T-cell (primary cell): ENCODE measurements around the gene ABHD6. TPM values are rescaled to one million over a fixed set of nuclear protein-coding genes. Genes with fewer than 3 reads are reported as not detected.
A peak's percentile ranks its signal among the peaks of the same experiment; 100 is the strongest.

ENCODE experiments used
- ATAC-seq, 4 experiments: fragments of 200-7000 bp in 3 of 4; fragments of 150-1000 bp in 1 of 4; cut with Tn5 transposase; replicated peaks in 1 of 4; 1 replicate in 3 of 4; 2 replicates in 1 of 4; pipeline ENCODE4 v1.10.0; 2021; ENCODE audit warnings: moderate library complexity in 3 of 4, mild to moderate bottlenecking in 2 of 4, moderate number of reproducible peaks in 1 of 4
- CTCF ChIA-PET, 2 donors: fragments of 300-600 bp; sonication (Branson Sonifier 250); formaldehyde crosslinking; loops; one replicate each; lab custom pipeline; 2022; ENCODE audit warnings: antibody characterized with exemption in 2 of 2; lab: Charles Lee
- POLR2A ChIA-PET, 2 donors: fragments of 300-600 bp; sonication (Branson Sonifier 250); formaldehyde crosslinking; loops; one replicate each; lab custom pipeline; 2022; ENCODE audit warnings: antibody characterized with exemption in 2 of 2; lab: Charles Lee
- DNase-seq, 35 experiments: peaks; one replicate each; pipeline versions ENCODE4 v3.0.0 to v3.0.0-alpha.2; 2013 to 2023
- H3K27ac ChIP-seq: one replicate; pipeline ENCODE4 v1.5.1; 2013; ENCODE audit warnings: low read length
- H3K27me3 ChIP-seq, 2 experiments: replicated peaks in 1 of 2; 1 replicate in 1 of 2; 2 replicates in 1 of 2; pipeline versions ENCODE4 v1.6.1 to v1.7.0; 2013; ENCODE audit warnings: low read length in 1 of 2, mixed read lengths in 1 of 2; ENCODE audit not compliant: control insufficient read depth in 2 of 2, insufficient read depth in 2 of 2; ENCODE audit errors: extremely low read depth in 1 of 2
- H3K36me3 ChIP-seq, 2 donors: 1 replicate in 1 of 2; 2 replicates in 1 of 2; pipeline versions ENCODE4 v1.6.1 to v1.7.0; 2013; ENCODE audit warnings: low read length in 1 of 2; ENCODE audit not compliant: control insufficient read depth in 2 of 2, insufficient read depth in 1 of 2; ENCODE audit errors: extremely low read depth in 1 of 2
- H3K4me1 ChIP-seq, 2 experiments: 1 replicate in 1 of 2; 2 replicates in 1 of 2; pipeline versions ENCODE4 v1.6.1 to v1.7.0; 2013; ENCODE audit warnings: low read length in 2 of 2, mixed read lengths in 1 of 2; ENCODE audit not compliant: insufficient read depth in 2 of 2, control insufficient read depth in 1 of 2; ENCODE audit errors: extremely low read depth in 1 of 2
- H3K4me3 ChIP-seq, 2 donors: 1 replicate in 1 of 2; 2 replicates in 1 of 2; pipeline versions ENCODE4 v1.5.1 to v1.7.0; 2013; ENCODE audit warnings: mild to moderate bottlenecking in 2 of 2, low read length in 1 of 2, moderate library complexity in 1 of 2; ENCODE audit not compliant: control insufficient read depth in 1 of 2; ENCODE audit errors: extremely low read depth in 1 of 2
- H3K9me3 ChIP-seq: 2 replicates; pipeline ENCODE4 v1.7.0; 2013
- H3K27ac Mint-ChIP-seq, 2 donors: one replicate each; pipeline ENCODE4 v1.8.0; 2020 to 2021; ENCODE audit warnings: mild to moderate bottlenecking in 2 of 2, mixed read lengths in 2 of 2
- H3K27me3 Mint-ChIP-seq, 2 donors: one replicate each; pipeline ENCODE4 v1.8.0; 2021 to 2022; ENCODE audit warnings: mixed read lengths in 2 of 2
- H3K36me3 Mint-ChIP-seq: one replicate; pipeline ENCODE4 v1.8.0; 2021; ENCODE audit warnings: mixed read lengths
- H3K4me1 Mint-ChIP-seq, 3 donors: one replicate each; pipeline ENCODE4 v1.8.0; 2020 to 2022; ENCODE audit warnings: mixed read lengths in 3 of 3, mild to moderate bottlenecking in 1 of 3
- H3K4me3 Mint-ChIP-seq, 3 donors: one replicate each; pipeline ENCODE4 v1.8.0; 2020 to 2022; ENCODE audit warnings: mild to moderate bottlenecking in 3 of 3, mixed read lengths in 3 of 3, moderate library complexity in 3 of 3
- H3K9me3 Mint-ChIP-seq, 3 donors: one replicate each; pipeline ENCODE4 v1.8.0; 2020 to 2022; ENCODE audit warnings: mixed read lengths in 3 of 3
- WGBS: methylation state at CpG from one replicate; pipeline ENCODE4 v1.1.5; 2013; ENCODE audit warnings: missing lambda C conversion rate; ENCODE audit not compliant: insufficient coverage; 5-methylcytosine and 5-hydroxymethylcytosine counted together
- total RNA-seq, 35 experiments: library from RNA in 6 of 35; stranded (reverse) in 6 of 35; fragments of 120-200 nt in 1 of 35; gene quantifications; one replicate each; pipeline versions ENCODE4 v1.2.1 to v1.2.4 and lab custom pipeline; 2013 to 2026

Gene ABHD6
- total RNA-seq, 5 donors from 2014 or later (not counting 1 experiment from before 2014, with no cell fraction given) = 3.9 to 7.0 (median 5.5) TPM

DNA sequence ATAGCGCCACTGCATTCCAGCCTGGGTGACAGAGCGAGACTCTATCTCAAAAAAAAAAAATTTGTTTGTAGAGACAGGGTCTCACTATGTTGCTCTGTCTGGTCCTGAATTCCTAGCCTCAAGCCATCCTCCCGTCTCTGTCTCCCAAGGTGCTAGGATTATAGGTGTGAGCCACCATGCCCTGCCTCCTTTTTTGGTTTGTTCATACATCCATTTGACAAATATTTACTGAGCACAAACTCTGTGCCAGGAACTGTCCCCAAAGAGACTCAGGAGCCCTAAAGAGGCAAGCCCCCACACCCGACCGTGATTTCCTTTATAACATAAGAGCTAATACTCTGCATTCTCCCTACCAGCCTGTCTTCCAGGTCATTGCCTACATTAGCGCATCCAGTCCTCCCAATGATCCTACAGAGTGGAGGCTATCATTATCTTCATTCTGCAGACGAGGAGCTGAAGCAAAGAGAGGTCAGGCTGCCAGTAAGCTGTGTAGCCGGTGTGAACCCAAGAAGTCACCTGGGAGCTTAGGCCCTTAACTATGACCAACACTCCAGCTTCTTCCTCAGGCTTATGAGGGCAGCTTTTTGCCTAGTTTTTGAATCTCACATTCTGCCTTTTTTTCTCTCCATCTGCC lies 88.8 kb downstream of the ABHD6 start:
- H3K4me3 Mint-ChIP-seq = no peak overlapping the region
- Histone ChIP-seq H3K9me3 (no peaks in the 10 kb centered on the region), H3K27ac (no peak overlapping the region), H3K27me3 (no peaks in the 10 kb centered on the region), H3K4me3 (no peak overlapping the region), H3K4me1 (peaks cover 0 to 3% of the 10 kb centered on the region in 2 experiments), H3K36me3 (no peaks in the 10 kb centered on the region)
- 95% methylated on average over 3 of the region's 8 CpGs for WGBS
- ATAC-seq (no peak), DNase-seq (no peak)
- ChIA-PET CTCF (no interaction called here), POLR2A (no interaction called here)
- H3K9me3 Mint-ChIP-seq = no peaks in the 10 kb centered on the region
- H3K4me1 Mint-ChIP-seq = peaks cover 19 to 30% (median 22%) of the 10 kb centered on the region in 3 donors
- peak overlapping the region; percentile 16 to 36 for H3K27ac Mint-ChIP-seq
- H3K36me3 Mint-ChIP-seq = no peaks in the 10 kb centered on the region
- H3K27me3 Mint-ChIP-seq = no peaks in the 10 kb centered on the region

GRCh38 chr3:58329150-58329921 lies 91.7 kb downstream of the ABHD6 start:
- CTCF ChIA-PET = no interaction called here
- Histone ChIP-seq H3K27ac (no peak overlapping the region), H3K27me3 (peaks cover 0 to 5% of the 10 kb centered on the region in 2 experiments), H3K36me3 (no peaks in the 10 kb centered on the region), H3K4me1 (peaks cover 8 to 20% of the 10 kb centered on the region in 2 experiments), H3K9me3 (no peaks in the 10 kb centered on the region), H3K4me3 (no peak overlapping the region)
- POLR2A ChIA-PET = interaction anchor here in 1 of 2 donors (0.5 kb wide), 1 partner anchor 20 kb away, joined by 4 read pairs; no protein-coding TSS in a partner anchor
- Mint-ChIP-seq H3K4me1 (peaks cover 30 to 34% (median 33%) of the 10 kb centered on the region in 3 donors), H3K36me3 (no peaks in the 10 kb centered on the region), H3K27me3 (no peaks in the 10 kb centered on the region), H3K4me3 (no peak overlapping the region), H3K9me3 (no peaks in the 10 kb centered on the region), H3K27ac (no peak overlapping the region)
- ATAC-seq = no peak
- 92% methylated on average over 6 of the region's 8 CpGs for whole genome bisulfite sequencing
- no peak for DNase-seq

DNA sequence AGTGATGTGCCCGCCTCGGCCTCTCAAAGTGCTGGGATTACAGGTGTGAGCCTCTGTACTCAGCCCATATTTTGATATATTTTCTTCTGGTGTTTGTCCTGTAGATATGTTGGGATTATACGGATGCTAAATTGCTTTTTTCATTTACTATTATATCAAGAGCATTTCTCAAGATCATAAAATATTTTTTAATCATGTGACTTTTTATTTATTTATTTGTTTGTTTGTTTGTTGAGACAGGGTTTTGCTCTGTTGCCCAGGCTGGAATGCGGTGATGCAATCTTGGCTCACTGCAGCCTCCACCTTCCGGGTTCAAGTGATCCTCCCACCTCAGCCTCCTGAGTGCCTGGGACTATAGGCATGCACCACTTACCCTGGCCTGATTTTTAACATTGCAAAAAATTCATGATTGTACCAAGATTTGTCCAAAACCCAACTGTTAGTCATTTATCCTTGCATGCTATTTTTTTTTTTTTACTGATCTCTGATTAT lies 92.4 kb downstream of the ABHD6 start:
- Mint-ChIP-seq H3K4me3 (no peak overlapping the region), H3K27ac (no peak overlapping the region), H3K9me3 (no peaks in the 10 kb centered on the region), H3K4me1 (peaks cover 32 to 39% (median 33%) of the 10 kb centered on the region in 3 donors), H3K27me3 (no peaks in the 10 kb centered on the region), H3K36me3 (no peaks in the 10 kb centered on the region)
- Histone ChIP-seq H3K27ac (no peak overlapping the region), H3K36me3 (no peaks in the 10 kb centered on the region), H3K9me3 (no peaks in the 10 kb centered on the region), H3K27me3 (peaks cover 0 to 5% of the 10 kb centered on the region in 2 experiments), H3K4me1 (peaks cover 8 to 20% of the 10 kb centered on the region in 2 experiments), H3K4me3 (no peak overlapping the region)
- ATAC-seq = no peak
- no peak for DNase-seq
- CTCF ChIA-PET = interaction anchor here in 1 of 2 donors (1.0 kb wide), 1 partner anchor 162 kb away, joined by 5 read pairs; the partner anchor contains the start of gene KCTD6
- POLR2A ChIA-PET = no interaction called here
- 100% methylated on average over 2 of the region's 5 CpGs for WGBS

DNA sequence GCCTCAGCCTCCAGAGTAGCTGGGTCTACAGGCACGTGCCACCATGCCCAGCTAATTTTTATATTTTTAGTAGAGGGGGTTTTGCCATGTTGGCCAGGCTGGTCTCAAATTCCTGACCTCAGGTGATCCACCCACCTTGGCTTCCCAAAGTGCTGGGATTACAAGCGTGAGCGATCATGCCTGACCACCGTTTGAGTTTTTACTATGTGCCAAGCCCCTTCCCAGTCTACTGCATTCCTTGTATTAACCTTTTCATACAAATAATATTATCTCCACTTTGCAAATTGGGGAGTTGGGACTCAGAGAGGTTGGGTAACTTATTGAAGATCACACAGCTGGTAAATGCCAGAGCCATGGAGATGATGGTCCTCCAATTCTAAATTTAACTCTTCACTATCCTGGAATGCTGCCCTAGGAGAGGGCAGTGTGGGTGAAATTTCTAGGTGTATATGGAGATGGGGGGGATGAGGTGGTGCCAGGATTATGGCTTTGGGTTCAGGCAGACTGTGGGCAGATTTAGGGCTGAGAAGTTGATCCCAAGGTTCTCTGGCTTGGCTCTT lies 94.1 kb downstream of the ABHD6 start:
- H3K27me3 Mint-ChIP-seq = no peaks in the 10 kb centered on the region
- ATAC-seq = no peak
- peaks cover 5% of the 10 kb centered on the region for H3K36me3 Mint-ChIP-seq
- ChIA-PET POLR2A (interaction anchor here in 1 of 2 donors (0.5 kb wide), 1 partner anchor 136 kb away, joined by 9 read pairs; no protein-coding TSS in a partner anchor), CTCF (interaction anchor here (1.0 to 1.4 kb wide), 2 partner anchors 160 kb away, joined by 3 to 6 read pairs; partner anchors contain the start of gene KCTD6 (in 2 of the 2))
- H3K4me1 Mint-ChIP-seq = peaks cover 35 to 44% (median 38%) of the 10 kb centered on the region in 3 donors
- no peak overlapping the region for H3K4me3 ChIP-seq
- H3K27ac Mint-ChIP-seq = no peak overlapping the region
- no peaks in the 10 kb centered on the region for H3K9me3 Mint-ChIP-seq
- H3K27ac ChIP-seq = no peak overlapping the region
- no peaks in the 10 kb centered on the region for H3K9me3 ChIP-seq
- peaks cover 8 to 17% of the 10 kb centered on the region in 2 experiments for H3K4me1 ChIP-seq
- no peak for DNase-seq
- peaks cover 0 to 5% of the 10 kb centered on the region in 2 experiments for H3K27me3 ChIP-seq
- H3K4me3 Mint-ChIP-seq = peak overlapping the region; percentile 66 to 94 (median 68)
- no peaks in the 10 kb centered on the region for H3K36me3 ChIP-seq
- no CpG with 5 or more reads among the region's 4 CpGs for WGBS

GRCh38 chr3:58332575-58333188 lies 95.1 kb downstream of the ABHD6 start, which contains the start of gene PXK:
Gene PXK, plus strand, starts transcription at chr3:58332892. Its CDS starts 97 bp downstream, at chr3:58332989.
- Mint-ChIP-seq H3K36me3 (peaks cover 5% of the 10 kb centered on the region), H3K4me3 (peak within 1 kb of the TSS; percentile 94 to 100 (median 99)), H3K27ac (peak within 1 kb of the TSS; percentile 84 to 91), H3K4me1 (peaks cover 36 to 43% (median 39%) of the 10 kb centered on the region in 3 donors), H3K9me3 (no peaks in the 10 kb centered on the region), H3K27me3 (no peaks in the 10 kb centered on the region)
- Histone ChIP-seq H3K4me3 (peak within 1 kb of the TSS; percentile 57 to 70), H3K27me3 (peaks cover 0 to 5% of the 10 kb centered on the region in 2 experiments), H3K36me3 (no peaks in the 10 kb centered on the region), H3K9me3 (no peaks in the 10 kb centered on the region), H3K27ac (no peak within 1 kb of the TSS), H3K4me1 (peaks cover 8 to 17% of the 10 kb centered on the region in 2 experiments)
- WGBS = 1% methylated on average over 79 of the region's 79 CpGs
- ChIA-PET CTCF (interaction anchor here (0.6 to 1.7 kb wide), 7 partner anchors 10 to 161 kb away, joined by 3 to 10 read pairs (median 3); partner anchors contain the start of genes KCTD6 (in 2 of the 2), HTD2 (in 1 of the 2) and RPP14 (in 1 of the 2)), POLR2A (interaction anchor here (0.5 to 0.6 kb wide), 2 partner anchors 151 to 310 kb away, joined by 4 to 5 read pairs; no protein-coding TSS in a partner anchor)
- DNase-seq (peak; percentile 58 to 86 (median 73)), ATAC-seq (peak; percentile 91 to 95 (median 92))
